ENCODE data around the gene C1QTNF9B.

- TF ChIP-seq CTCF (IDR thresholded peaks at IDR 0.05; ENCODE audit: low read depth, low read length, poor library complexity, severe bottlenecking) (no peak), EZH2phosphoT487 (IDR thresholded peaks at IDR 0.05; ENCODE audit: borderline replicate concordance, low read length) (no peak)
Measured at GRCh38 chr13:23946900-23947299, 49.6 kb upstream of the C1QTNF9B start.

All from DOHH2 (cell line).